HTERT RPE-1 (cell line): Measurements from ENCODE around the gene INTS6L.
"Not testable (repeated sequence)": the region's sequence is repeated elsewhere in the genome, so short reads cannot be mapped to it uniquely, and the experiment has no call there.

ENCODE experiments used
- in situ Hi-C: fragments of 300-500 bp; cut with MboI; formaldehyde crosslinking; loops from 4 replicates; pipeline ENCODE4 v1.14.3; 2020; ENCODE audit warnings: low sequenced_read_pairs

The INTS6L gene

GRCh38 chrX:135595543-135595942 is 75.1 kb downstream of the INTS6L start:
- in situ Hi-C loops, result no loop called here

- in situ Hi-C loops, result no loop called here
Measured at GRCh38 chrX:135596495-135596894, 76.0 kb downstream of the INTS6L start.

GRCh38 chrX:135605906-135606305 is 85.4 kb downstream of the INTS6L start:
- in situ Hi-C loops, result no loop called here

GRCh38 chrX:135624408-135625204 is 104.1 kb downstream of the INTS6L start:
- in situ Hi-C loops, result not testable (repeated sequence)

DNA sequence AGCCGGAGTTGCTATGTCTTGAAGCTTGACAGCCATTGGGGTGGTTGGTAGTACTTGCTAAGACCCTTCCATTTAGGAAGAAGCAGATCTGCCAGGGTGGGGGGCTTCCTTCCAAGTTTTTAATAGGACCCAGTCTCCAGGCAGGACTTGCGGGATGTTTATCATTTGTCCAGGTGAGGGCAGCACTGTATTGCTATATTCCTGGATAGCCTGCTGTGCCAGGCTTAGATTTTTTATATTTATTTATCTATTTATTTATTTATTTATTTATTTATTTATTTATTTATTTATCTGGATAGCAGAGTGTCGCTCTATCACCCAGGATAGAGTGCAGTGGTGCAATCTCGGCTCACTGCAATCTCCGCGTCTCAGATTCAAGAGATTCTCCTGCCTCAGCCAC is 105.5 kb downstream of the INTS6L start:
- in situ Hi-C loops, result no loop called here

DNA sequence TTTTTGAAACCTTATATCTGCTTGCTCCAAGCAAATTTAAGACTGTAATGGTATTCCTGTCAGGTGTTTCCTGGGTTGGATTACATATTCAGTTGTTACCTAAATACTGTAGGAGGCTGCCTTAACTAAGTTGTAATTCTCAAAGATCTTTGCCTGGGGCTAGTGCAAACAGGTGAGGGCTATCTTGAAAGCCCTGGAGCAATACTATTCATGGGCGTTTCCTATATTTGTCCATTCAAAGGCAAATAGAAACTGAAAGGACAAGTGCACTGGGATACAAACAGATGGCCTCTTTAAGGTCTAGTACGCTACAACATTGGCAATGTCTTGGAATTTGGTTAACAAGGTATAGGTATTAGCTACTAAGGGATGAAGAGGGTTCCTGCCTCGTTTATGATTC is 108.9 kb downstream of the INTS6L start:
- in situ Hi-C loops, result no loop called here
